Thymus (tissue), 11 donors: ENCODE data around the gene SLC35B1. TPM values are rescaled to one million over a fixed set of nuclear protein-coding genes. Genes with fewer than 3 reads are reported as not detected.

ENCODE experiments used
- DNase-seq, 9 donors: peaks; one replicate each; pipeline ENCODE4 v3.0.0-alpha.2; 2013; ENCODE audit warnings: low spot score in 9 of 9, low read depth in 6 of 9, missing footprints in 1 of 9
- H3K27ac ChIP-seq, 2 donors: one replicate each; pipeline ENCODE4 v1.5.1; 2013; ENCODE audit warnings: control low read depth in 1 of 2, low read depth in 1 of 2, low read length in 1 of 2, mild to moderate bottlenecking in 1 of 2, moderate library complexity in 1 of 2
- H3K27me3 ChIP-seq, 2 donors: one replicate each; pipeline ENCODE4 v1.5.1; 2013; ENCODE audit warnings: low read length in 1 of 2; ENCODE audit not compliant: control insufficient read depth in 2 of 2, insufficient read depth in 1 of 2
- H3K36me3 ChIP-seq, 2 donors: one replicate each; pipeline ENCODE4 v1.5.1; 2013; ENCODE audit warnings: low read length in 1 of 2, mild to moderate bottlenecking in 1 of 2, moderate library complexity in 1 of 2; ENCODE audit not compliant: control insufficient read depth in 2 of 2, insufficient read depth in 2 of 2
- H3K4me1 ChIP-seq, 2 donors: one replicate each; pipeline ENCODE4 v1.5.1; 2013; ENCODE audit warnings: low read length in 2 of 2; ENCODE audit not compliant: control insufficient read depth in 2 of 2, insufficient read depth in 2 of 2
- H3K4me3 ChIP-seq, 2 donors: one replicate each; pipeline ENCODE4 v1.5.1; 2013; ENCODE audit warnings: low read length in 2 of 2, control low read depth in 1 of 2, mild to moderate bottlenecking in 1 of 2
- H3K9me3 ChIP-seq, 2 donors: one replicate each; pipeline ENCODE4 v1.5.1; 2013; ENCODE audit warnings: low read length in 1 of 2, mild to moderate bottlenecking in 1 of 2; ENCODE audit not compliant: control insufficient read depth in 2 of 2, insufficient read depth in 1 of 2
- WGBS: extraction: QIAGEN DNeasy Blood & Tissue Kit; methylation state at CpG from one replicate; pipeline ENCODE4 v1.1.7; 2013; 5-methylcytosine and 5-hydroxymethylcytosine counted together
- polyA plus RNA-seq: library from polyadenylated mRNA; stranded (reverse); fragments of 200-250 nt; gene quantifications from one replicate; pipeline ENCODE4 v1.2.3, GENCODE V29; 2013
- total RNA-seq: library from RNA; stranded (reverse); fragments of 120-200 nt; gene quantifications from one replicate; pipeline ENCODE4 v1.2.4, GENCODE V29; 2013
- donor health status: healthy.

Gene SLC35B1
- total and polyA plus RNA-seq, 2 donors: 33.3 to 50.0 TPM

DNA sequence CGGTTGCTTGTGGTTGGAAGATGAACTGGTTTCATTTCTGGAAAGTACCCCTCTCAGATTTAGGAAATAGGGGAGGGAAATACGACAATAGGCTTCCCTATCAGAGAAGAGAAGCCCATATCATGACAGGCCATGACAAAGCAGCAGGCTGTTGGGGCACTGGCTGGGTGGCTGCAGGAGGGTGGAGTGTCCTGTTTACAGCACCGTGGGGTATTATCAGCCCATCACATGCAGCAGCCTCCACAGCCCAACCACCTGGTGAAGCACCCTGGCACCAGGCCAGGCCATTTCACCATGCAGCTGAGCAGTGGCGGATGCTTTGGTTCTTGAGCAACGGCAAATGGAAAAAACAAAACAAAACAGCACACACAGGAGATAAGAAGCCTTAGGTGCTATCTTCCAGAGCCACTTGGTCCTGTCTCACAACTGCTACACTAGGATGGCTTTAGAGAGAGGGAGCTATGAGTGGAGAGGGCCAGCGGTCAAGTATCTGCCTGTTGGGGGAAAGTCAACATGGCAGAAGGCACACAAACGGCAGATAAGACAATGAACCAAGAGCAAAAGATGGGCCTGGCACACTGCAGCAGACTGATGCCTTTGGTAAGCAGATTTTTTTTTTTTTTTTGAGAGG lies 32.0 kb upstream of the SLC35B1 start:
- H3K4me1 ChIP-seq: peaks cover 70 to 82% of the 10 kb centered on the region in 2 donors

GRCh38 chr17:49738456-49739163 lies 30.8 kb upstream of the SLC35B1 start:
- Histone ChIP-seq H3K27ac (peak overlapping the region; percentile 93 to 99), H3K9me3 (no peaks in the 10 kb centered on the region), H3K36me3 (peaks cover 0 to 3% of the 10 kb centered on the region in 2 donors), H3K4me1 (peaks cover 62 to 71% of the 10 kb centered on the region in 2 donors), H3K4me3 (peak overlapping the region in 1 of 2 donors; percentile 51), H3K27me3 (no peaks in the 10 kb centered on the region)
- 83% methylated on average over 5 of the region's 5 CpGs for WGBS
- DNase-seq: no peak

More for the DNA sequence above, 32.0 kb upstream of the SLC35B1 start:
- Histone ChIP-seq H3K27me3 (no peaks in the 10 kb centered on the region), H3K9me3 (no peaks in the 10 kb centered on the region), H3K4me3 (peak overlapping the region; percentile 5 to 51), H3K27ac (peak overlapping the region; percentile 93 to 99), H3K36me3 (no peaks in the 10 kb centered on the region)
- WGBS: 2% methylated on average over 7 of the region's 7 CpGs
- peak in 6 of 9 donors; percentile 60 to 91 (median 78) for DNase-seq

- no peak overlapping the region for H3K27ac ChIP-seq
- H3K9me3 ChIP-seq: no peaks in the 10 kb centered on the region
Observed at GRCh38 chr17:49734515-49735490, 27.0 kb upstream of the SLC35B1 start.

DNA sequence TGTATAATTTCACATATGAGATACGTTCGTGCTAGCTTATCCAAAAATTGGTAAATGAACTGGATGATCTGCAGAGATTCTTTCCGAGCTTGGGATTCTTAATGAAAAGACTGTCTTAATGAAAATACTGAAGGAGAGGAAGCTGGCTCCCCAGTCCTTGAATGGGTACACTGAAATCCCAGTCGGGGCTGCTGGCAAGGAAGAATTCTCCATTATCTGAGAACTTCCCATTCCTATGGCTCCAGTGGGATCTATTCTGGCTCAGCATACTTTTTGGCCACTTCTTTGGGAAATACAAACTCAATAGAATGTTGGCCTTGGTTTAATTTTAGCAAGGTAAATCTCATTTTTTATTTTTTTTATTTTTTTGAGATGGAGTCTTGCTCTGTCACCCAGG lies 23.7 kb upstream of the SLC35B1 start:
- Histone ChIP-seq H3K4me1 (peaks cover 12 to 25% of the 10 kb centered on the region in 2 donors), H3K4me3 (no peak overlapping the region), H3K36me3 (peaks cover 13 to 25% of the 10 kb centered on the region in 2 donors), H3K9me3 (no peaks in the 10 kb centered on the region), H3K27ac (no peak overlapping the region), H3K27me3 (no peaks in the 10 kb centered on the region)
- no peak for DNase-seq
- WGBS: 95% methylated on average over 4 of the region's 4 CpGs

More at GRCh38 chr17:49734515-49735490, 27.0 kb upstream of the SLC35B1 start:
- H3K36me3 ChIP-seq: peaks cover 12% of the 10 kb centered on the region in 2 donors
- 97% methylated on average over 13 of the region's 13 CpGs for WGBS
- H3K4me3 ChIP-seq: no peak overlapping the region
- peaks cover 38 to 44% of the 10 kb centered on the region in 2 donors for H3K4me1 ChIP-seq
- H3K27me3 ChIP-seq: no peaks in the 10 kb centered on the region
- no peak for DNase-seq

GRCh38 chr17:49730785-49731434 lies 23.1 kb upstream of the SLC35B1 start:
- WGBS: 96% methylated on average over 5 of the region's 5 CpGs
- no peak overlapping the region for H3K27ac ChIP-seq
- H3K9me3 ChIP-seq: peaks cover 0 to 1% of the 10 kb centered on the region in 2 donors
- no peak for DNase-seq
- no peak overlapping the region for H3K4me3 ChIP-seq
- peaks cover 15 to 30% of the 10 kb centered on the region in 2 donors for H3K36me3 ChIP-seq
- no peaks in the 10 kb centered on the region for H3K27me3 ChIP-seq
- H3K4me1 ChIP-seq: peaks cover 10 to 25% of the 10 kb centered on the region in 2 donors

DNA sequence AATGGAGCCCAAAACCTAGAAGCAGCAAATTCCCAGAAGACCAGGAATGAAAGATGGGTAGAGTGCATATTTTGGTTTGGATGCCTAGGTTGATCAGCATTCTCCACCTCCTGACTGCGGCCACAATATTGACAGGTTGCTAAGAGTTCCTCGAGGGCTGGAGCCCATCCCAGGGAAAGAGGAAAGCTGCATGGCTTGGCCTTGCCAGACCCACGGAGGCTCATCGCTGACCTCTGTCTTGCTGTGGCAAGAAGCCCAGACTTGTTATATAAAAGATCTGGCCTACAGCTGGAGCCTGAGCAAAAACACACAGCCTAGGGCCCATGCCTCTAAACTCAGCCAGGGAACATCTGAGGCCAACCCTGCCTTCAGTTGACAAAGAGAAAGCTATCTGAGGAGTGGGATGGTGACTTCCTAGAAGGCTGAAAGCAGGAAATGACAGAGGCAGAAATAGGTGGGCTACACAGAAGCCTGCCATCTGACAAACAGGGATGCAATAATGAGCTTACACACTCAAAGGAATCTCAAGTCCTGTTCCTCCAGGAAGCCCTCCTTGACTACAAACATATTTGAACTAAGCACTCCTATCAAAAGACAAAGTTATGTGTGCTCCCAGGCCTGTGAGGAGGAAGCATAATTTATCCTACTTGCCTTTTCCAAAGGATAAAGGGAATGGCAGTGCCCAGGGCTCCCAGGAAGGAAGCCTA lies 22.5 kb upstream of the SLC35B1 start:
- Histone ChIP-seq H3K4me1 (peaks cover 10 to 25% of the 10 kb centered on the region in 2 donors), H3K9me3 (peaks cover 0 to 3% of the 10 kb centered on the region in 2 donors), H3K36me3 (peaks cover 15 to 37% of the 10 kb centered on the region in 2 donors), H3K27ac (peak overlapping the region in 1 of 2 donors; percentile 18), H3K4me3 (no peak overlapping the region), H3K27me3 (no peaks in the 10 kb centered on the region)
- no peak for DNase-seq
- 89% methylated on average over 4 of the region's 4 CpGs for WGBS

DNA sequence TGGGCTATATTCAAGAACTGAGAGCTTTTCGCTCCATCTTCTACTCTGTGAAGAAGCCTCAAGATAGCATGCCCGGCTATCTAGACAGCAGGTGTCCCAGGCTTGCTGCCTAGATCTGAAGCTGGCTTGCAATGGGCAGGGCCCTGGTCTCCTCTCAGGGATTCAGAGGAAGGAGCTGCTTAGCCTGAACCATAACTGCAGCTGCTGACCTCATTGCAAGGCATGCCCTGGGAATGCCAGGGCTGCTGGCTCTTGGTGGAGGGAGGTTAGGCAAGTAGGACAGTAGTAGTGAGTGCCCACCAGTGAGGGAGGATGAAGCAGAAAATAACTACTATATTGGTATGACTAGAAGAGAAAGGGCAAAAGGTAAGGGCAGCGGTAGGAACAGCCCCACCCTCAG lies 21.3 kb upstream of the SLC35B1 start:
- Histone ChIP-seq H3K27ac (no peak overlapping the region), H3K27me3 (no peaks in the 10 kb centered on the region), H3K4me3 (no peak overlapping the region), H3K9me3 (peaks cover 0 to 3% of the 10 kb centered on the region in 2 donors), H3K36me3 (peaks cover 15 to 38% of the 10 kb centered on the region in 2 donors), H3K4me1 (peaks cover 15 to 28% of the 10 kb centered on the region in 2 donors)
- DNase-seq: no peak
- 84% methylated on average over 3 of the region's 3 CpGs for WGBS

DNA sequence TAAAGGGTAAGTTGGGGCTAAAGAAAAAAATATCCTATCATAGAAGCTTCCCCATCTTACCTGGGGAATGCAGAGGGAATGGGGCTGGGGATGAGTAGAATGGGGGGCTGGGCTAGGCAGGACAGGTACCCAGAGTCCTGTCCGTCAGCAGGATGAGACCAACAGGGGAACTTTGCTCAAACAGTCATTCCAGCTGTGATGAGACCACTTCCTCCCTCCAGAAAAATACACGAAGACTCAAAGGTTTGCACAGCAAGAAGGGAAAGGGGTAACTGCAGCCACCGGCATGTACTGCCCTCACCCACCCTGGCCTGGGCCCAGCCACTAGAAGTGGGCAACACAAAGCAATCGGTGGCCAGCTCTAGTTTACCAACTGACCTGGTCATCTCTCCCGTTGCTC lies 20.7 kb upstream of the SLC35B1 start:
- Histone ChIP-seq H3K4me3 (no peak overlapping the region), H3K9me3 (peaks cover 0 to 3% of the 10 kb centered on the region in 2 donors), H3K36me3 (peaks cover 15 to 36% of the 10 kb centered on the region in 2 donors), H3K27ac (no peak overlapping the region), H3K27me3 (no peaks in the 10 kb centered on the region), H3K4me1 (peaks cover 21 to 35% of the 10 kb centered on the region in 2 donors)
- no peak for DNase-seq
- WGBS: 56% methylated on average over 5 of the region's 5 CpGs
